Fibroblast of pulmonary artery (primary cell): Measurements from ENCODE around the gene TPST1.

Experiments used
- DNase-seq: peaks from one replicate; pipeline ENCODE4 v3.0.0-alpha.2; 2010; ENCODE audit warnings: low read depth
- H3K4me3 ChIP-seq: replicated peaks from 2 replicates; pipeline ENCODE4 v1.5.1; 2011; ENCODE audit warnings: low read depth, mild to moderate bottlenecking, control low read depth, low read length, moderate library complexity
- CTCF ChIP-seq: IDR thresholded peaks from 2 replicates; pipeline ENCODE4 v1.5.1; 2011; ENCODE audit warnings: mild to moderate bottlenecking, control low read depth, low read length, inconsistent platforms; ENCODE audit errors: missing control alignments

TPST1 gene

DNA sequence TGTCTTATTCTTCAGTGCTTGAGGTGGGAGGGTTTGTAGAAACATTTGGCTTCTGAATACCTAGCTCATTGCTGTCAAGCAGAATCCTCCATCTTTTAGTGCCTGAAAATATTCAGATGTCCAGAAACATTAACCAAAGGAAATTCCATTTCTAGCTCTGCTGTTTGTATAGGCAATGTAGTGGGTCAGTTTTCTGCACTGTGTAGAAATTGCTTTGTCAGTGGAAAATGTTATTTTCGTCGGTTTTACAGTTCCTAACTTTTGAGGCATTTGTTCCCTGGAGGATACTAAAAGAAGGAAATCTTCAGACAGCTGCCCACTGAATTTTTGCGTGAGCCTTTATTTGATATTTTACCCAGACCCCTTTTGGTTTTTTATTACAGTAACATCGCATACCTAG is 143.4 kb downstream of the TPST1 start:
- peak; percentile 30 for DNase-seq
- no peak for TF ChIP-seq CTCF
- H3K4me3 ChIP-seq: no peak overlapping the region

DNA sequence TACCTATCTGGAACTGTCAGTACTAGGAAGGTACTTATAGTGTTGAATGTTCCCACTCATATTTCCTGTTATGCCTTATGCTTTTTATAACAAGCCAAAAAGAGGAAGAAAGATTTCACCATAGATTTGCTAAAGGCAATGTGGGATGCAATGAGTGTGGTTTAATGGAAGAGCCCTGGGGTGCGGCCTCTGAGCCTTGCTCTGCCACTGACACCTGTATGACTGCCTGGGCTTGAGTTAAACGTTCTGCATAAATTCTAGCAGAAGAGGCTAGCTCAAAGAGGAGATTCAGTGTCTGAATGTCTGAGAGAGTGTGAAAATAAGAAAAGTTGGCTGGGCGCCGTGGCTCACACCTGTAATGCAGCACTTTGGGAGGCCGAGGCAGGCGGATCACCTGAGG is 143.8 kb downstream of the TPST1 start:
- H3K4me3 ChIP-seq: no peak overlapping the region
- TF ChIP-seq CTCF: no peak
- DNase-seq: no peak

DNA sequence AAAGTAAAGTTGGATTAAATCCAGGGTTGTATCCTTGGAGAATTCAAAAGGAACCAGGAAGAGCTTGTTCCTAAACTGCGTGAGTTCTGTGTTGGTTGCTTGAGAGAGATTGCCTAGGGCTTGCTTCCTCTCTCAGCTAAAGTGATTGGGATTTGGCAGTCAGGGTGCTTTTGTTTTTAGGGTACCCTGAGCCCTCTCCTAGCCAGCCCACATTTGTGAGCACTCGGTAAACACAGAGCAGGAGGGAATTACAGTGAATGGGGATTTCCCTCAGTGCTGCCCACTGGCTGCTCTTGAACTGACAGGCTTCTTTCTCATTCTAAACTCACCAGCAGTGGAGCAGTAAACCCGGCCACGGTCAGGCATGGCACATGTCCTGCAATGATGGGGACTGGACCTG is 146.9 kb downstream of the TPST1 start:
- DNase-seq: peak; percentile 16
- no peak overlapping the region for H3K4me3 ChIP-seq
- peak; percentile 11 for TF ChIP-seq CTCF

- TF ChIP-seq CTCF: no peak
Measured at GRCh38 chr7:66353547-66353946, 148.4 kb downstream of the TPST1 start.

GRCh38 chr7:66355756-66356155 is 150.6 kb downstream of the TPST1 start:
- no peak for DNase-seq
- no peak overlapping the region for H3K4me3 ChIP-seq

More at GRCh38 chr7:66353547-66353946, 148.4 kb downstream of the TPST1 start:
- peak; percentile 82 for DNase-seq
- H3K4me3 ChIP-seq: no peak overlapping the region

GRCh38 chr7:66356277-66356721 is 151.2 kb downstream of the TPST1 start:
- TF ChIP-seq CTCF: no peak
- peak; percentile 61 for DNase-seq
- no peak overlapping the region for H3K4me3 ChIP-seq

More at GRCh38 chr7:66355756-66356155, 150.6 kb downstream of the TPST1 start:
- no peak for TF ChIP-seq CTCF

DNA sequence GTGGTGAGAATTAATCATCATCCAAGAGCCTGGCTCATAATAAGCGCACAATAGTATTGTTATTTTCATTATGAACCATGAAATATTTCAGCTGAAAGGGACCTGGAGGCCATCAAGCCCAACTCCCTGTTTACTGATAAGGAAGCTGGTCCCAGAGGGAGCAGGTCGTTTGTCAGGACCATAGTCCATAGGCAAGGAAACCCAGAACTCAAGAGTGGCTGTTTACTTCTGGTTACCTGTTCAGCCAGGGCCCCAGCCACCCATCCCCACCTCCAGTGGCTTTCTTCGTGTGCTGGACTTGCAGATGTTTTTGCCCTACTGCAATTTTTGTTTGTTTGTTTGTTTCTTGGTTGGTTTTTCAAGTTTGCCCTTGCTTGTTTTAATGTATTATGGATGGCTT is 152.0 kb downstream of the TPST1 start:
- no peak for TF ChIP-seq CTCF
- H3K4me3 ChIP-seq: no peak overlapping the region
- DNase-seq: no peak
